Epidermal melanocyte (primary cell): ENCODE results near the gene MOV10L1.

Experiments
- DNase-seq: peaks from one replicate; pipeline ENCODE4 v3.0.0; 2011; ENCODE audit warnings: low spot score; ENCODE audit not compliant: insufficient read length

Gene MOV10L1

DNA sequence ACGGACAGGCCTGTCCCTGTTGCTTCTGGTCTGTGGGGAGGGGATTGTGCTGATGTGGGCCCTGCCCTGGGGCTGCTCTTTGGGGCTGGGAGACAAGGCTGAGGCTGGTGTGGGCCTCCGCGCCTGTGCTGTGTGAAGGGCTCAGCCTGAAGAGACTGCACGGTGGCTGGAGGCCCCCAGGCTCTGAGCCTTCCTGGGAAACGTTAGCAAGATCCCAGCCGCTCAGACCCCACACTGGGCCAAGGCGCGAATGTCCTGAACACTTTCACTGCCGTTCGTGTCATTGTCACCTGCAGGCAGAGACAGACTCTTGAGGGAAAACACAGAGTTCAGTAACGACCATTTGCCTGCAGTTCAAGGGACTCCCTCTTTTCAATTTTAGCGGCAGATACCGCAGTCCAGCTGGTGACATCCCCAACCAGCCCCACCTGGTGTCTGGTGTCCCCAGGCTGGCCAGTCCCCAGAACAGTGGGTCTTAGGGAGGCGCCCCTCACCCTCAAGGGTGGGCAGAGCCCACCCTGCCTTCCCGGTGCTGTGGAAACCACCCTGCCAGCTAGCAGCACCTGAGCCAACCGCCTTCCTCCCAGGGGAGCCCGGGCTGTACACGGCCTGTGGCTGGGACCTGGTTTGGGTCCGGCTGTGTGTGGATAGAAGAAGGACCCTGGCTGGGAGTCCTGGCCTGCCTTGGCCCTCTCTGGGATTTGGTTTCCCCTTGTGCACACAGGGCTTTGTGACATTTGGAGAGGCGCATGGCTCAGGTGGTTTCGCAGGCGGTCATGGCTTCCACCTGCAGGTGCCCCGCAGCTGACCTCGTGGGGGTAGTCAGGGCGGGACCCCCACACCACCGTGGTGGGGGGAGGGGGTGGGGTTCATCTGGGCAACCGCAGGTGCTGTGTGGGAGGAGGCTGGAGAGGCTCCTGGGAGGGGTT, 86.4 kb downstream of the MOV10L1 start:
- DNase-seq: no peak

DNA sequence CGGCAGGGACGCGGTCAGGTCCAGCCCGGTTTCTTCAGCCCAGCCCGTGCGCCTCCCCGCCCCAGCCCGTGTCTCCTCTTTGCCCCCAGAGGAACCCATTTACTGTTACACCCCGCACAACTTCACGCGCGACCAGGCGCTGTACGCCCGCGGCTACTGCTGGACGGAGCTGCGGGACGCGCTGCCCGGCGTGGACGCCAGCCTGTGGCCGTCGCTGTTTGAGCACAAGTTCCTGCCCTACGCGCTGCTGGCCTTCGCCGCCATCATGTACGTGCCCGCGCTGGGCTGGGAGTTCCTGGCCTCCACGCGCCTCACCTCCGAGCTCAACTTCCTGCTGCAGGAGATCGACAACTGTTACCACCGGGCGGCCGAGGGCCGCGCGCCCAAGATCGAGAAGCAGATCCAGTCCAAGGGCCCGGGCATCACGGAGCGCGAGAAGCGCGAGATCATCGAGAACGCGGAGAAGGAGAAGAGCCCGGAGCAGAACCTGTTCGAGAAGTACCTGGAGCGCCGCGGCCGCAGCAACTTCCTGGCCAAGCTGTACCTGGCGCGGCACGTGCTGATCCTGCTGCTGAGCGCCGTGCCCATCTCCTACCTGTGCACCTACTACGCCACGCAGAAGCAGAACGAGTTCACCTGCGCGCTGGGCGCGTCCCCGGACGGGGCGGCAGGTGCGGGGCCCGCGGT, 87.2 kb downstream of the MOV10L1 start:
- no peak for DNase-seq

DNA sequence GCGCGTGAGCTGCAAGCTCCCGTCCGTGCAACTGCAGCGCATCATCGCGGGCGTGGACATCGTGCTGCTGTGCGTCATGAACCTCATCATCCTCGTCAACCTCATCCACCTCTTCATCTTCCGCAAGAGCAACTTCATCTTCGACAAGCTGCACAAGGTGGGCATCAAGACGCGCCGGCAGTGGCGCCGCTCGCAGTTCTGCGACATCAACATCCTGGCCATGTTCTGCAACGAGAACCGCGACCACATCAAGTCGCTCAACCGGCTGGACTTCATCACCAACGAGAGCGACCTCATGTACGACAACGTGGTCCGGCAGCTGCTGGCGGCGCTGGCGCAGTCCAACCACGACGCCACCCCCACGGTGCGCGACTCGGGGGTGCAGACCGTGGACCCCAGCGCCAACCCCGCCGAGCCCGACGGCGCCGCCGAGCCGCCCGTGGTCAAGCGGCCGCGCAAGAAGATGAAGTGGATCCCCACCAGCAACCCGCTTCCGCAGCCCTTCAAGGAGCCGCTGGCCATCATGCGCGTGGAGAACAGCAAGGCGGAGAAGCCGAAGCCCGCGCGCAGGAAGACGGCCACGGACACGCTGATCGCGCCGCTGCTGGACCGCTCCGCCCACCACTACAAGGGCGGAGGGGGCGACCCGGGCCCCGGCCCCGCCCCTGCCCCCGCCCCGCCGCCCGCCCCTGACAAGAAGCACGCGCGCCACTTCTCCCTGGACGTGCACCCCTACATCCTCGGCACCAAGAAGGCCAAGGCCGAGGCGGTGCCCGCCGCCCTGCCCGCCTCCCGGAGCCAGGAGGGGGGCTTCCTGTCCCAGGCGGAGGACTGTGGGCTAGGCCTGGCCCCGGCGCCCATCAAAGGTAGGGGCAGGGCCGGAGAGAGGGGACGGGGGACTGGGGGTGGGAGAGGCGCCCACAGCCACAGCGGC, 88.0 kb downstream of the MOV10L1 start:
- DNase-seq: no peak

DNA sequence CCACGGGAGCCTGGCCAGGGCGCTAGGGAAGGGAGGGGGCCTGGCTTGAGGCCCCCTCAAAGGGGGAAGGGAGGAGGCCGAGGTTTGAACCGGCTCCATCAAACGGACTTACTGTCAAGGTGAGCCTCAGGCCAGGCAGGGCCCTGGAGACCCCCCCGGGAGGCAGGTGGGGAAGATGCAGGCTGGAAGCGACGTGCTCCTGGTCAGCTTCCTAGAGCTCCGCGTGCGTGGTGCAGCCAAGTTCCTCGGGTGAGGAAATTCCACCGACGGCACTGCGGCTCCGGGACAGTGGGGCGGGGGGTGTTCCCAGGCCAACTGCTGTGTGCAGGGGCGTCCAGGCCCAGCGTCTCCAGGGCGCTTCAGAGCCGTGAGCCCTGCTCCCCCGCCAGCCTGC, 88.7 kb downstream of the MOV10L1 start:
- DNase-seq: no peak

DNA sequence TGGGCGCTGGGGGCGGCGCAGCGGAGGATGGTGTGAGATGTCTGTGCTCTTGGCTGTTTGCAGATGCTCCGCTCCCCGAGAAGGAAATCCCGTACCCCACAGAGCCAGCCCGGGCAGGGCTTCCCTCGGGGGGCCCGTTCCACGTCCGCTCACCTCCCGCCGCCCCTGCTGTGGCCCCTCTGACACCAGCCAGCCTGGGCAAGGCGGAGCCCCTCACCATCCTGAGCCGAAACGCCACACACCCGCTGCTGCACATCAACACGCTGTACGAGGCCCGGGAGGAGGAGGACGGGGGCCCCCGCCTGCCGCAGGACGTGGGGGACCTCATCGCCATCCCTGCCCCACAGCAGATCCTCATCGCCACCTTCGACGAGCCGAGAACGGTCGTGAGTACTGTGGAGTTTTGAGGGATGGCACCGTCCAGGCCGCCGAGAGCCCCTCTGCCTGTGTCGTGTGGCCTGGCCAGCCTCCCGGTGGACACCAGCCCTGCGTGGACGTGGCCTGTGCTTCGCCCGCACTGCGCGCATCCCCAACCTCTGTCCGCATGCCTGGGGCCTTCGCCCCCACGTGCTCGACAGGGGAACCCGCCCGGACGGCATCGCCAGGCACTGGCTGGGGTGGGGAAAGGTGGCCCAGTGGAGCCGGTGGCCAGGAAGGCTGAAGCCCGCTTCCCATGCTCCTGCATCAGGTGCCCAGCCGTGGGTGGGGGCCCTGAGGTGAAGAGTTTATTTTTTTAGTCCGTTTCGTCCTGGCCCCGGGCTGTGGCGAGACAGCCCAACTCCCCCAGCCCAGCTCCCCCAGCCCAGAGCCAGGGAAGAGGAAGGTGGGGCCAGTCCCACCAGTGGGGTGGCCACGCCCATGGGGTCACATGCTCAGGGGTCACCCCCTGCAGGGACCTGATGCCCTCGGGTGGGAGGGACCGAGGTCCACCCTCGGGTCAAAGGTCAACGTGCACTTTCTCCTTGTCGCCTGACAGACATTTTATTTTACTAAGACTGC, 89.4 kb downstream of the MOV10L1 start:
- no peak for DNase-seq

DNA sequence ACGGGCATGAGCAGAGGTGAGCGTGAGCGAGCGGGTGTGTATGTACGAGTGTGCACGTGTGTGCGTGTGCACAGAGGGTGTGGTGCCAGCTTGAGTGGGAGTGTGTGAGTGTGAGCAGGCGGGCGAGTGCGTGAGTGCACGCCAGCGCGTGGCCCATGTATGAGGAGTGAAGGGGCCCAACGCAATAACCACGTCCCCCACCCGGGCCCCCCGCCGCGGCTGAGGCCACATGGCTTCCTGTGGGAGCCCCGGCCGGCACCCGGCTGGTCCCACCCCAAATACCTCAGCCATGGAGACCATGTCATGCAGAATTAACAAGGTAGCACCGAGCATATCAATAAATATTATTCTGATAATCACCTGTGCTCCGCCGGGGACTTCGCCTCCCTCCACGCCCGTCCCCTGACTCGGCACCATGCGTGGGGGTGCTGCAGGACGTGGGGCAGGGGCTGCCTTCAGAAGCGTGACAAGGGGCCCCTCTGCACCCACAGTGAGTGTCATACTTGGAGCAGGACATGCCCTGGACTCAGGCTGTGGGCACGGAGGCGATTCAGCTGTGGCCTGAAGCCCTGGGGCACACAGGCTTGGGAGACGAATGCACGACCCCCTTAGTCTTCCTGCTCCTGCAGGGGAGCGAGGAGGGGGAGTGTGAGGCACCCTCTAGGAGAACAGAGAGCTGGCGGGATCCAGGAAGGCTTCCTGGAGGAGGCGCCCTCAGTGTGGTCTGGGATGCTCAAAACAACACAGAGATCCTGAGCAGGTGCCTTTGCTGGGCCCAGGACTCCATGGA, 90.3 kb downstream of the MOV10L1 start:
- DNase-seq: no peak

DNA sequence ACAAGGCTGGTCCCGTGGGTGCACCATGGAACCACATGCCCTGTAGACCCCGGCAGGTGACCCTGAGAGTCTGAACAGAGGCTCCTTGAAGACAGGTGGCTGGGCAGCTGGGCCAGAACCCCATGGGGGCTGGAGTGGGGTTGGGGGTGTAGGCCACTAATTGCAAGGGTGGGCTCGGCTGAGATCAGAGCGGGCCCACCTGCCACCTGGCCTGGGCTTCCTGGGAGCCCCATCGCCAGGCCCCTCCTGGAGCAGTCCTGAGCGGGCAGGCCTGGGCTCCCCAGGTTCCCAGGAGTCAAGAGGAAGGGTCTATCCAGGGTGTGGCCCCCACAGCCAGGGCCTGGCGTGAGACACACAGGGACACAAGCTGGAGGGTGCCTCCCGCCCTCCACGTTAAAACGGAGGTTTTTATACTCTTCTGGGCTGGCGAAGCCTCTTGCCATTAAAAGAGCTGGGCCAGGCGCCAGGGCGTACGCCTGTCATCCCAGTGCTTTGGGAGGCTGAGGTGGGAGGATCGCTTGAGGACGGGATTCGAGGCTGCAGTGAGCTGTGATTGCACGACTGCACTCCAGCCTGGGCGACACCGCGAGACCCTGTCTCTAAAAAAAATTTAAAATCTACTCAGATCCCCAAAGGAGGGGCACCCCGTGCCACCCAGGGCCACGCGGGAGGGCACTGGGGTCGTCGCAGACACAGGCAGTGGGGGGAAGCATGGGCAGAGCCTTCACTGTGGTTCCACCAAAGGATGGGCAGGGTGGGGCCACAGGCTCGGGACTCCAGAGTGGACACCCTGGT, 91.1 kb downstream of the MOV10L1 start:
- no peak for DNase-seq

DNA sequence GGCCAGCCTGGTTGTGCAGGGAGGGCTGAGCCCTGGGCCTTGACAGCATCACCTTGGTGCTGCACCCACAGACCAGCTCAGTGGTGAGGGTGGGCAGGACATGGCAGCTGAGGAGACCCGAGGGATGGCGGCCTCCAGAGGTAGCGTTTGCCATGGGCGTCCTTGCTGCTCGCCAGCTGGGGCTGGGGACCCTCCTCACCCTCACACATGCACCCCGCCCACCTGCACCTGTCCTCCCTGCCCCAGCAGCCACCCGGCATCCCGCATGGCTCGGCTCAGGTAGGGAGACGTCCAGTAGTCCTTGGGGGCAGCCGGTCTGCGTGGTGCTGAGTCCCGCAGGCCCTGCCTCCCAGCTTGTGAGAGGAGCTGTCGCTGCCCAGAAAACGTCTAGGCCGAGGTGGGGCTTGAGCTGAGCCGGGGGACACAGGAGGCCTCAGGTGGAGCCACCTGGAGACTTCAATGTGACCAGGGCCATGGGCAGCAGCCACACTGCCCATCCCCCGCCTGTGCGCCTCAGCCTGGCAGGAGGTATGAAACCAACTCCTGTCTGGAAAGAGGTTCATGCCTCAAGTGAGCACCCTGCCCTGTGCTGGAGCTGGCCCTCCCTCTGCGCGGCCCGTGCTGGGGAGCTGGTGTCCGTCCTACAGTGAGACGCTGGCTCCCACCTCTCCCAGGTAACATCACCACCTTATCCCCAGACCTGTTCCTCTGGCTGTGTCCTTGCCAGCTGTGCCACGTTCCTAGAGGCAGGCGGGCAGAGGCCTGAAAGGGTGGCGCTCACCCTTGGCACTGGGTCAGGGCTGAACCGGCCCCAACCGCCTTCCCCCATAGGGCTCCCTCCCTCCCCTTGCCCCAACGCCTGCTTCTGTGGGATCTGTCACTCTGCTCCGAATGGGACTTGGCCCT, 92.6 kb downstream of the MOV10L1 start:
- no peak for DNase-seq

DNA sequence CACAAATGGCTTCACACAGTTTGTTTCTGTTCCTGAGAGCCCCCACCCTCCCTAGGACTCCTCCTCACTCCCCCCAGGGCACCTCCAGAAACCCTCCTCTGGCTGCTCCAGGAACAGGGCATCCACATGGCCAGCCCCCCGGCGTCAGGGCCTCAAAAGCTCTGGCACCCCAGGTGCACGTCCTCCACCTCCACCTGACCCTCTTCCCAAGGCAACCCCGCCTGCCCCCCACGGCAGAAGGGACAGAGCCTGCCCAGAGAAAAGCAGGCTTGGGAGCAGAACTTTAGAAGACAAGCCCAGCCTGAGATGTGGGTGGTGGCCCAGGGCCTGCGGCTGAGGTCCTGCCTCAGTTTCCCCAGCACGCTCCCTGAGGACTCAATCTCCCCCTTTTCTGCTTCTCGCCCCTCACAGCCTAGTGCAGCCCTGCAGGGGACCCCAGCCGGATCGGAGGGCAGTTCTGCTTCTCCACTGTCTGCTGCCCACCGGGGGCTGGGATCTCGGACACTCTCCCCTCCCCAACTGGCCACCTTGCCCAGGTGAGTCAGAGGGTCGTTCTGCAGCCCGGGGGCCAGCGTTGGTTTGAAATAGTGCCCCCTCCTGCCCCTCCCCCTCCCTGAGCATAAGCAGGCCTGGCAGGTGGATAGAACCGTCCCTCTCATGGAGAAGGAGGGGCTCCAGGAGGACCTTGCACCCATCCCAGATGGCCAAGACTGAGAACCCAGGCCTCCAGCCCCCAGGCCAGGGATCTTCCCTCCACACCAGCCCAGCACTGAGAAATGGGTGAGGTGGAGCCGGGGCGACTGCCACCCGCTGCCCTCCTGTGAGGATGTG, 93.5 kb downstream of the MOV10L1 start:
- DNase-seq: no peak

DNA sequence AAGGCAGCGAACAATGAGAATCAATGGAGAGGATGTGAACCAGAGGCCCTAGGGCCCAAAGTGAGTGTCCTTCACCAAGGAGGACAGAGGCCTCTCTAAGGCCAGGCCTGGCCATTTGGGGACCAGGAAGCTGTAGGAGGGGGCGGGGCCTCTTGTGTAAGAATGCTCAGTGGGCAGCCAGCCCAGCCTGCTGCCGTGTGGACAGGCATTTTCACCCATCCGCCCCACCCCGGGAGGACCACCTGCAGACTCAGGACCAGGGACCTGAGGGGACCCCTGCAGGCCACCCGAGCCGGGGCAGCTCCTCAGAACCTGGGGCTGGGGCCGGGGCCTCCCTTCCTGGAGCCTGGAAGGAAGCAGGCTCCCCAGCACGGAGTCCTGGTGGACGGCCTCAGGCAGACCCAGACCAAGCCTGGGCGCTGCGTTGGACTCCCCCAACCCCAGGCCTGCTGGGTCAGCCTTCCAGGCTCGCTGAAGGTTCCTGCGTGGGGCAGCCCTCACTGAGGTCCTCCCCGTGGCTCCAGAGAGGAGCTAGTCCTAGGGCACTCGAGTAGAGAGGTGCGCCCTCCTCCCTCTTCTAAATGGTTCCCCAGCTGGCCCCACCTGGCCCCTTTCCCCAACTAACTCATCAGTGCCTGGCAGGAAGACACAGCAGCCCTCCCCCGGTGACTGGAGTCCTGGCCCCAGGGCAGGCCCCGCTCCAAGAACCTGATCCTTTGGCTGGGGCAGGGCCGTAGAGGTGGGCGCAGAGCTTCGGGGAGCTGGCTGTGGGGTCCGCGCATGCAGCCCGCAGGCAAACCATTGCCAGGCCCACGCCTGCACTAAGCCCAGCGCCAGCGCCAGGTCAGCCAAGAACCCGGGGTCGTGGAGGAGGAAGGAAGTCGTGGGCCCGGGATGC, 94.4 kb downstream of the MOV10L1 start:
- DNase-seq: no peak

DNA sequence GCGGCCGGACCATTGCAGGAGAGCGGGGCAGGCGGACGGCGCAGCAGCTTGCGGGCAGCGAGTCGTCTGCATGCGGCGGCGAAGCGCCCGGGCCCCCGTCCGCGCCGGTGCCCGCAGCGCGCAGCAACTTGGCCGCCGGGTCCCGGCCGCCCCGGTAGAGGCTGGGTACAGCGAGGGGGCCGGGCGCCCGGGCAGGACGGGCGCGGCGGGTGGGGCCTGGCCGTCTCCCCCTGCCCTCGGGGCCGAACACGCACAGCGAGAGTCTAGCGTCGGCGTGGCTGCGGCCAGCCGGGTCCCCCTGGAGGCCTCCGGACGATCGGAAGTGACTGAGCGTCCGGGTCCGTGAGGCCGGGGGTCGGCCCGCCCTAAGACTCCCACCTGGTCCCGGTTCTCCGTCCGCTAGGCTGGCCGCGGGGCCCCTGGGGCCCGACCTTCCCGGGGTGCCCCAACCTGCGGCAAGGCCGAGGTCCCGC, 95.1 kb downstream of the MOV10L1 start:
- no peak for DNase-seq

DNA sequence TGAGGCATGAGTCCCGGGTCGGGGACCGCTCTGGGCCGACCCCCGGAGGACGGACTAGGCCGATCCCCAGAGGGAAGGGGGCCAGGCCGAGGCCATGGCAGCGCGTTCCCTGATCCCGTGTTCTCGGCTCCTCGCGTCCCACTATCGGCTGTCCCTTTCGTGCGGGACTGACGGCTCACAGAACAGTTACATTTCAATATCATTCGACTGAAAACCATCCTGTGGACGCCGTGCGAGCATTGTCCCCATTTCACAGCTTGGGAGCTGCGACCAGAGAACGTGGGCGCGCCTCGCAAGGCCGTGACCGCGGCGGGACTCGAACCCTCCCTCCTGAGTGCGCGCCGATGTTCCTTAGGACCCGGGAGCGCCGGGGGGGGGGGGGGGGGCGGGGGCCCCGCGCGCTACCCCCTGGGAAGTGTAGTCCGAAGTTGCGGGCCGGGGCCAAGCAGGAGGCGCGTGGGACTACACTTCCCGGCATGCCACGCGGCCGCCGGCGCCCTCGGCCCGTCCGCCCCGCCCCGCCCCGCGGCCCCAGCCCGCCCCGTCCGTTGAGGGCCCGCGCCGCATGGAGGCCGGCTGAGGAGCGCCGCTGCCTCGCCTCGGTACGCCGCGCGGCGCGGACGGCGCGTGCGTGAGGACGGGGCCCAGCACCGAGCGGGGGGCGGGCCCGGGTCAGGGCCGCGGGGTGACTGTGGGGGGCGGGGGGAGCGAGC, 95.7 kb downstream of the MOV10L1 start, which contains the start of gene TRABD:
TSS of gene TRABD (plus strand) at position 539 of the 713 bp plus-strand sequence. CDS start 7,148 bp downstream, outside the sequence.
- peak; percentile 93 for DNase-seq

DNA sequence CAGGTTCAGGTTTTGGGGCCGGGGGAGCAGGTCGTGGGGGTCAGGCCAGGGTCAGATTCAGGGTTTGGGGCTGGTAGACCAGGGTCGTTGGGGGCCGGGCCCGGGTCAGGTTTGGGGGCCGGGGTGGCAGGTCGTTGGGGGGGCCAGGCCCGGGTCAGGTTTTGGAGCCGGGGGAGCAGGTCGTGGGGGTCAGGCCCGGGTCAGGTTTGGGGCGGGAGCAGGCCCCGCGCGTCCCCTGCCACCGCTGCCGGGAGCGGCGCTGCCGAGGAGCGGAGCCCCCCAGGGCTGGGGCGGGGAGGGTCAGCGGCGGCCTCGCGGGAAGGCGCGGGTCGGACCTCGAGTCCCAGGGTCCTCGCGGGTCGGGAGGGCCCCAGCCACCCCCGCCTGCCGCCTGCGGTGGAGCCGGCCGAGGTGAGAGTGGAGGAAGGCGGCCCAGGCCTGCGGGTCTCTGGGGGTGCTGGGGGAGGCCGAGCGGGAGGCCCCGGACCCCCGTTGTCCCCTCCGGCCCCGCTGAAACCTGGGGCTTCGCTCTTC, 96.4 kb downstream of the MOV10L1 start:
- DNase-seq: no peak

DNA sequence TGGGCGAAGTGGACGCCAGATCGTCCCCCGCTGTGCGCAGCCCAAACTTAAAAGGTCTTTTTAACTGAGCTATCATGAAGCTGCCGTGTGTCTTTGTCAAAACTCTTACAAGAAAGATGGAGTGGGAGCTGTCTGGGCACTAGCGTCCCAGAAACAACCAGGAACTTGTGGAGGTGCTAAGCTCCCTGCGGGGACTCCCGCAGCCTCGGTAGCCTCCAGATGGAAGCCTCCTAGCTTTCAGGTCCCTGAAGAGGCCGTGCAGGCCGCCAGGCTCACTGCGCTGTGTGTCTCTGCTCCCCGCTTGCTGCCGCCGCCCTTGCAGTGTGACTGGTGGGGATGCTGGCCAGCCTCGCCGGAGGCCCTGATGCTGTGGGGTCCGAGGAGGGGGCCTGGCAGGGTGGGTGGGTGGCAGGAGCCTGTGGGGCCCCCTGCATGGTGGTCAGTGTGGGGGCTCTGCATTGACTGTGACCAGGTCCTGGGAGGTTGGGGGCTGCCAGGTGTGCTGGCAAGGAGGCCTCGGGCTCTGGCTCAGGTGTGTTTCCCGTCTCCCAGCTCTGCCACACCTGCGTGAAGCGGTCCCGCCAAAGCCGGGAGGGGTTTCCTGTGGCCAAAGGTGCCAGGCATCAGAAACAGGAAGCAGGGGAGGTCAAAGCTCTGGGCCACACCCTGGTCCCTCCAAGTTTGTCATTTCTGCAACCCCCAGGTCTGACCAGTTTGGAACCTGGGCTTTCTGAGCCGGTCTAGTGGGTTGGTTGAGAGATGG, 97.1 kb downstream of the MOV10L1 start:
- no peak for DNase-seq
